HL-60/S4 treated with phorbol 12-myristate 13-acetate at 8.2 ng/mL for 4 days and 3 days (cell line): Measurements from ENCODE around the gene KCNAB1.

Source experiments
- in situ Hi-C: fragments of 300-500 bp; cut with MboI; formaldehyde crosslinking; loops from 2 replicates; pipeline ENCODE4 v1.15.0; 2022; ENCODE audit warnings: low sequenced_read_pairs

Gene KCNAB1

GRCh38 chr3:156135921-156136638 is 15.7 kb downstream of the KCNAB1 start:
- in situ Hi-C loops, result loop anchor here (25.0 kb wide), 1 partner anchor 951 kb away; no protein-coding TSS in a partner anchor

- in situ Hi-C loops, result loop anchor here (25.0 kb wide), 1 partner anchor 950 kb away; no protein-coding TSS in a partner anchor
Measured at GRCh38 chr3:156137397-156137796, 17.0 kb downstream of the KCNAB1 start.

GRCh38 chr3:156140001-156140595 is 19.7 kb downstream of the KCNAB1 start:
- in situ Hi-C loops, result loop anchor here (25.0 kb wide), 1 partner anchor 947 kb away; no protein-coding TSS in a partner anchor

GRCh38 chr3:156142702-156143101 is 22.3 kb downstream of the KCNAB1 start:
- in situ Hi-C loops, result loop anchor here (25.0 kb wide), 1 partner anchor 945 kb away; no protein-coding TSS in a partner anchor

- in situ Hi-C loops, result loop anchor here (25.0 kb wide), 1 partner anchor 944 kb away; no protein-coding TSS in a partner anchor
Measured at GRCh38 chr3:156143136-156143535, 22.8 kb downstream of the KCNAB1 start.

- in situ Hi-C loops, result loop anchor here (25.0 kb wide), 1 partner anchor 943 kb away; no protein-coding TSS in a partner anchor
Measured at GRCh38 chr3:156144060-156144459, 23.7 kb downstream of the KCNAB1 start.

- in situ Hi-C loops, result loop anchor here (25.0 kb wide), 1 partner anchor 941 kb away; no protein-coding TSS in a partner anchor
Measured at GRCh38 chr3:156145866-156146265, 25.5 kb downstream of the KCNAB1 start.

GRCh38 chr3:156148345-156148945 is 28.1 kb downstream of the KCNAB1 start:
- in situ Hi-C loops, result loop anchor here (25.0 kb wide), 1 partner anchor 939 kb away; no protein-coding TSS in a partner anchor

GRCh38 chr3:156148946-156149381 is 28.6 kb downstream of the KCNAB1 start:
- in situ Hi-C loops, result loop anchor here (25.0 kb wide), 1 partner anchor 938 kb away; no protein-coding TSS in a partner anchor

GRCh38 chr3:156149876-156150275 is 29.5 kb downstream of the KCNAB1 start:
- in situ Hi-C loops, result loop anchor here (25.0 kb wide), 2 partner anchors 362 to 937 kb away; no protein-coding TSS in a partner anchor

GRCh38 chr3:156150434-156151066 is 30.2 kb downstream of the KCNAB1 start:
- in situ Hi-C loops, result loop anchor here (25.0 kb wide), 1 partner anchor 362 kb away; no protein-coding TSS in a partner anchor

GRCh38 chr3:156151824-156152428 is 31.5 kb downstream of the KCNAB1 start:
- in situ Hi-C loops, result loop anchor here (25.0 kb wide), 1 partner anchor 360 kb away; no protein-coding TSS in a partner anchor

- in situ Hi-C loops, result loop anchor here (25.0 kb wide), 1 partner anchor 354 kb away; no protein-coding TSS in a partner anchor
Measured at GRCh38 chr3:156158656-156159295, 38.4 kb downstream of the KCNAB1 start.

- in situ Hi-C loops, result loop anchor here (25.0 kb wide), 1 partner anchor 352 kb away; no protein-coding TSS in a partner anchor
Measured at GRCh38 chr3:156160647-156161046, 40.3 kb downstream of the KCNAB1 start.

- in situ Hi-C loops, result loop anchor here (25.0 kb wide), 1 partner anchor 351 kb away; no protein-coding TSS in a partner anchor
Measured at GRCh38 chr3:156161172-156161571, 40.8 kb downstream of the KCNAB1 start.

GRCh38 chr3:156163848-156164247 is 43.5 kb downstream of the KCNAB1 start:
- in situ Hi-C loops, result loop anchor here (25.0 kb wide), 1 partner anchor 348 kb away; no protein-coding TSS in a partner anchor

GRCh38 chr3:156166808-156167207 is 46.4 kb downstream of the KCNAB1 start:
- in situ Hi-C loops, result loop anchor here (25.0 kb wide), 1 partner anchor 345 kb away; no protein-coding TSS in a partner anchor

GRCh38 chr3:156170571-156170970 is 50.2 kb downstream of the KCNAB1 start:
- in situ Hi-C loops, result loop anchor here (25.0 kb wide), 1 partner anchor 342 kb away; no protein-coding TSS in a partner anchor
